Right hindlimb (tissue), 1 donor: ENCODE results near the gene CYB561A3.
"Not testable (repeated sequence)": the region's sequence is repeated elsewhere in the genome, so short reads cannot be mapped to it uniquely, and the experiment has no call there.

Source experiments
- DNase-seq: peaks from one replicate; pipeline ENCODE4 v3.0.0-alpha.2; 2018

The CYB561A3 gene

DNA sequence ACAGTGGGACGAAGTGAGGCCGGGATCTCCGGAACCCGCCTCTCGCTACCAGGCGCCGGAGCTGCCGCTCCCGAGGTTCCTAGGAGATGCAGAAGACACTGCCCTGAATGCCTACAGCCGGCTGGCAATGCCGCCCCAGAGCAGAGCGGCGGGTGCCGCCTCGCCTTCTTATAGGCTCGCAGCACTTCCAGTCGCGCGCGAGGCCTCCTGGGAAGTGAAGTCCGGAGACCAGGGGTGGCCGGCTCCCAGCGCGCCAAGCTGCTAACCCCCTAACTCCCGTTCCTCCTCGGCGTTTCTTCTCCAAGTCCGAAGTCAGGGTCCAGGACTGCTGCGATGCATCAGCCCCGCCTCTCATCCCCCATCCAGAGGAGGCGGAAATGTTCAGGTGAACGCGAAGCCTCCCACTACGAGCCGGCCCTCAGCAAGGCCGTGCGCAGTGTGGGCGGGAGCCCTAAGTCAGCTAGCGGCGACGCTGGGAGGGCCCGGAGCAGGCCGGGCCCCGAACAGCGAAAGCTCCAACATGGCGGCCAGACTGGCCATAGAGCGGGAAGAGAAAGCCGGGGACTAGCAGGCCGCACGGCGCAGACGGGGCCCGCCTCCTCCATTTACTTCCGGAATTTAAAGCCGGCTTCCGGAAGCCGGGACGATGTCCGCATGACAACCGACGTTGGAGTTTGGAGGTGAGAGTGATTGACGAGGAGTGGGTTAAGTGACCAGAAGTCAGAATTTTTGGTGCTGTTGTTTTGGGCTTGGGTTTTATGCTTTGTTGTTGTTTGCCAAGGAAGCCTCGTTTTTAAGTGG, at the start of gene CYB561A3, which contains the start of gene TMEM138:
TSS of gene CYB561A3 (minus strand) at position 142 of the 801 bp plus-strand sequence. CDS start 5,169 bp downstream, outside the sequence.
TSS of gene TMEM138 (plus strand) at position 634 of the 801 bp plus-strand sequence. CDS start 2,017 bp downstream, outside the sequence.
- peak; percentile 95 for DNase-seq

DNA sequence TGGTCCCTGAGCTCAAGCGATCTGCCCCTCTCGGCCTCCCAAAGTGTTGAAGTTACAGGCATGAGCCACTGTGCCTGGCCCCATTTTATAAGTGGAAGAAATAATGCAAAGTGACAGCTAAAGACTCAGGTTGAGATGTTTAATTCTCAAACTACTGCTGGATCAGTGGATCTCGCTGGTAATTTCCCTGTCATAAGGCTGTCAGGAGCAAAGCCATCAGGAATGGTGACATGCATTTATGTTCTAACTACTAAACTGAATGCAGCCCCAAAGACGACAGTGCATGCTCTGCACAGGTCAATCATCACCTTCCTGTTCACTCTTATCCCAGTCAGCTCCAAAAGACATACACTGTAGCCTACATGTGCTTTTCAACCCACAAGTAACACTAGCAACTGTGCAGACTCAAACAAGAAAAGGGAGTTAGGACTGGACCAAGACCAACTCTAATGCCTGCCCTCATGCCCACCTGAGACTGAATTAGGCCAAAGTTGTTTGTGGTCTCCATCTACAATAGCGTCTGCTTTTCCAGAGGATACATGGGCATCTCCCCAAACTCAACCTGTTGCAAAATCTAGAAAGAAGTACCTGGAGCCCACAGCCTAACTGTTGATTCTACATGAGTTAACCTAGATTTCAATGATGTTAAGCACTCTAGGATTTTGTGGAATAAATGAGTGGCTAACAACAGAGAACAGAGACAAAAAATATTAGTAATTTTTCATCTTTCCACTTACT, 45.5 kb upstream of the CYB561A3 start:
- no peak for DNase-seq

GRCh38 chr11:61406067-61406466, 44.4 kb upstream of the CYB561A3 start:
- no peak for DNase-seq

GRCh38 chr11:61404641-61405040, 43.0 kb upstream of the CYB561A3 start:
- DNase-seq: no peak

DNA sequence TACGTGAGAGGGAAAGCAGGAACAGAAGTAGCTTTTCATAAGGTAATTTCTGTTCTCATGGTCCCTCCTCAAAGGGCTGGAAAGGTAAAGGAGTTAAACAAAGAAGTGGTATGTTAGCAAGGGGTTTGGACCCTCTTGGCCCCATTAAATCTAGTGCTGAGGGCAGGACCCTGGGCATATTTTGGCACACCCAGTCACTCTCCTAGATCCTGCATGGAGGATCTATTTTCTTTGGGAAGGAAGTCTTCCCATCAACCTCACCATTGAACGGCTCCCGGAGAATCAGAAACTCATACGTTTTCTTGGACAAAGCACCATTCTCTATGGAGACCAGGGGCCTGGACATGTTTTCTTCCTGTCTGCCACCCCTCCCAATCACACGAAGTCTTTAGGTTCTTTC, 42.4 kb upstream of the CYB561A3 start:
- DNase-seq: no peak

- DNase-seq: no peak
Observed at GRCh38 chr11:61403658-61404057, 42.0 kb upstream of the CYB561A3 start.

DNA sequence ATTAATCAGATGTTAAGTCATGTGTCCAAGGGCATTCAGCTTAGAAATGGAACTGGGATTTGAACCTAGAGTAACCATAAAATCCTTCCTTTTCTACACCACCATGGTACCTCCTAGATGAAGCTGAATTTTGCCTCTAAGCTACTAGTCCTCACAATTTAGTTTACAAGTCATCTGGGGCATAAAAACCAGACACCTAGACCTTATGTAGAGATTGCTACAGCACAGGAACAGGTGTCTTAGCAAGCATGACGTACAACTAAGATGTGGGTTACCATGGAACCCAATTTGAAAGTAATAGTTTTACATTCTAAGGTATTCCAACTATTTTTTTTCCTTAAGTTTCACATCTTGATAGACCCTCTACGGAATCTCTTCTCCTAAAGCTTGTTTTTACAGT, 39.9 kb upstream of the CYB561A3 start:
- DNase-seq: no peak

- DNase-seq: no peak
Observed at GRCh38 chr11:61401173-61401572, 39.5 kb upstream of the CYB561A3 start.

- no peak for DNase-seq
Observed at GRCh38 chr11:61392981-61393595, 31.4 kb upstream of the CYB561A3 start.

DNA sequence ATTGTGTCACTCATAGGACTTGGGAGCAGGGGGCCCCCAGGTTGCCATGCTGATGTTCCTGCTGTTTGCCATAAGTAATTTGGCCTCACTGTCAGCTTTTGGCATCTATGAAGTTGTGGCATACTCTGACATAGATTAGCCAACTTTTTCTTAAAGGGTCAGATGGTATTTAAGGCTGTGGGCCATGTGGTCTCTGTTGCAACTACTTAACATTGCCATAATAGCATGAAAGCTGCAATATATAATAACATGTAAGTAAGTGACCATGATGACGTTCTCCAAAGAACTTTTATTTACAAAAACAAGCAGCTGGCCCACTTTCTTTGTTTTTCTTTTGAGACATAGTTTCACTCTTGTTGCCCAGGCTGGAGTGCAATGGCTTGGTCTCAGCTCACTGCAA, 28.5 kb upstream of the CYB561A3 start:
- DNase-seq: no peak

- no peak for DNase-seq
Observed at GRCh38 chr11:61384271-61385242, 22.9 kb upstream of the CYB561A3 start.

GRCh38 chr11:61383859-61384258, 22.2 kb upstream of the CYB561A3 start:
- DNase-seq: not testable (repeated sequence)

- no peak for DNase-seq
Observed at GRCh38 chr11:61380884-61381283, 19.2 kb upstream of the CYB561A3 start.

- no peak for DNase-seq
Observed at GRCh38 chr11:61378713-61379313, 17.1 kb upstream of the CYB561A3 start.

- DNase-seq: no peak
Observed at GRCh38 chr11:61377461-61378160, 15.9 kb upstream of the CYB561A3 start.

- no peak for DNase-seq
Observed at GRCh38 chr11:61375761-61376108, 14.1 kb upstream of the CYB561A3 start.

- DNase-seq: no peak
Observed at GRCh38 chr11:61372659-61373420, 11.2 kb upstream of the CYB561A3 start.

DNA sequence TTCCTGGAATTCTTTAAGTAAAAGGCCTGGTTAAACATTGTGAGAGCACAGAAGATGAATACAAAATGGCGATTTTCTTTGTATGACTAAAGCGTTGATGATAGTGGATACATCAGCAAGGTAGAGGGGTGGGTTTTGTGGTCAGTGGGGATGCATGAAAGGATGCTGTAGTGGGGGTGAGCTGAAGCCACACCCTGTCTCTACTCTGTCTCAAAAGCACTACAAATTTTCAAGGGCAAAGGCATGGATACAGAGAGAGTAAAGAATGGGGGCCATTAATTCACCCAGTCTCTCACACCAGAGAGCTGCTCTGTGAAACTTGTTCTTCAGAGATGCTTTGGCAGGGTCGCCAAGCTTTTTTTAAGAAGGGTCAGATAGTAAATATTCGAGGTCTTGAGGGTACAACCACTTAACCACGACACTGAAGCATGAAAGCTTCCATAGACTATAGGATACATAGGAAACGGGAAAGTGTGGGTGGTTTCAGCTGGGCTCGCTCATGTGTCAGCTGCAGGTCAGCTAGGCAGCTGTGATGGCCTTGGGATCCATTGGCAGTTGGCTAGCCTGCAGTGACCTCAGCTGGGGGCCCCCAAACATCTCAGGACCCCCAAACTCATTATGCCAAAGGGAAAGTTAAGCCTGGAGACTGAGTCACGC, 8.8 kb upstream of the CYB561A3 start:
- DNase-seq: no peak

GRCh38 chr11:61369372-61370348, 8.0 kb upstream of the CYB561A3 start:
- no peak for DNase-seq
